Measurements from ENCODE around the gene CRYBG2.

DNA sequence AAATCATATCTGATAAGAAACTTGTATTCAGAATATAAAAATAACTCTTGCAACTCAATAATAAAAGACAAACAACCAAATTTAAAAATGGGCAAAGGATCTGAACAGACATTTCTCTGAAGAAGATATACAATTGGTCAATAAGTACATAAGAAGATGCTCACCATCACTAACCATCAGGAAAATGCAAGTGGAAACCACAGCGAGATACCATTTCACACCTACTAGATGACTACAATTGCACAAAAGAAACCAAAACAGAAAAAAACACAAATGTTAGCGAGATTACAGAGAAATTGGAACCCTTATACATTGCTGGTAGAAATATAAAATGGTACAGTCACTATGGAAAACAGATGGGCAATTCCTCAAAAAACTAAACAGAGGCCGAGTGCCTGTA lies 30.1 kb upstream of the CRYBG2 start:
- TF ChIP-seq, protein P1, sequence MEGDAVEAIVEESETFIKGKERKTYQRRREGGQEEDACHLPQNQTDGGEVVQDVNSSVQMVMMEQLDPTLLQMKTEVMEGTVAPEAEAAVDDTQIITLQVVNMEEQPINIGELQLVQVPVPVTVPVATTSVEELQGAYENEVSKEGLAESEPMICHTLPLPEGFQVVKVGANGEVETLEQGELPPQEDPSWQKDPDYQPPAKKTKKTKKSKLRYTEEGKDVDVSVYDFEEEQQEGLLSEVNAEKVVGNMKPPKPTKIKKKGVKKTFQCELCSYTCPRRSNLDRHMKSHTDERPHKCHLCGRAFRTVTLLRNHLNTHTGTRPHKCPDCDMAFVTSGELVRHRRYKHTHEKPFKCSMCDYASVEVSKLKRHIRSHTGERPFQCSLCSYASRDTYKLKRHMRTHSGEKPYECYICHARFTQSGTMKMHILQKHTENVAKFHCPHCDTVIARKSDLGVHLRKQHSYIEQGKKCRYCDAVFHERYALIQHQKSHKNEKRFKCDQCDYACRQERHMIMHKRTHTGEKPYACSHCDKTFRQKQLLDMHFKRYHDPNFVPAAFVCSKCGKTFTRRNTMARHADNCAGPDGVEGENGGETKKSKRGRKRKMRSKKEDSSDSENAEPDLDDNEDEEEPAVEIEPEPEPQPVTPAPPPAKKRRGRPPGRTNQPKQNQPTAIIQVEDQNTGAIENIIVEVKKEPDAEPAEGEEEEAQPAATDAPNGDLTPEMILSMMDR (IDR thresholded peaks at IDR 0.05): no peak
- no peak for TF ChIP-seq POLR2AphosphoS5 (IDR thresholded peaks at IDR 0.05; ENCODE audit: insufficient read depth in 1 of 2, low read depth in 1 of 2)

Data from vagina (tissue), 2 donors.